ENCODE data around the gene EPPIN.

Gene EPPIN

DNA sequence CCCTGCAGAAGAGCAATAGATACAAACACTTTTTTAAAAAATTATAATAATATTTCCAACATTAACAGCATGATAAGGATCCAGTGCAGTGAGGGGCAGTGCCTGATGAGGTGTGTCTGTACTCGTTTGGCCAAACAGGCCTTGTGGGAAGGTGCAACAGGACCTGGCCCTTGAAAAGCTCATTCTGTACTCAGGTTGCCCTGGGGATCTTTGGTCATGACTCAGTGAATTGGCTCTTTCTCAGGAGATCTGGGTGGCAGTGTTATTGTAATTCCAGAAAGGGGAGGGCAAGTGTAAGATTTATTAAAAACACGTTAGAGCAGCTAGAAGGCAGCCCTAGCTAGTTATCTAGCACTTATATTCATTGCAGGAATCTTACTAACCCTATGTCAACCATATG, 28.9 kb downstream of the EPPIN start:
- Histone ChIP-seq H3K4me1 (no peaks in the 10 kb centered on the region), H3K36me3 (ENCODE audit: control insufficient read depth, insufficient read depth, low read length) (no peaks in the 10 kb centered on the region), H3K4me2 (ENCODE audit: low read length) (no peak overlapping the region), H3K9ac (no peak overlapping the region), H3K27me3 (ENCODE audit: control insufficient read depth, insufficient read depth, low read length) (no peaks in the 10 kb centered on the region), H3K79me2 (no peaks in the 10 kb centered on the region), H3K27ac (no peak overlapping the region), H3K9me3 (ENCODE audit: control insufficient read depth, low read length) (no peaks in the 10 kb centered on the region), H2AFZ (no peak overlapping the region), H3K4me3 (ENCODE audit: low read depth, low read length) (no peak overlapping the region)
- TF ChIP-seq, protein P1, sequence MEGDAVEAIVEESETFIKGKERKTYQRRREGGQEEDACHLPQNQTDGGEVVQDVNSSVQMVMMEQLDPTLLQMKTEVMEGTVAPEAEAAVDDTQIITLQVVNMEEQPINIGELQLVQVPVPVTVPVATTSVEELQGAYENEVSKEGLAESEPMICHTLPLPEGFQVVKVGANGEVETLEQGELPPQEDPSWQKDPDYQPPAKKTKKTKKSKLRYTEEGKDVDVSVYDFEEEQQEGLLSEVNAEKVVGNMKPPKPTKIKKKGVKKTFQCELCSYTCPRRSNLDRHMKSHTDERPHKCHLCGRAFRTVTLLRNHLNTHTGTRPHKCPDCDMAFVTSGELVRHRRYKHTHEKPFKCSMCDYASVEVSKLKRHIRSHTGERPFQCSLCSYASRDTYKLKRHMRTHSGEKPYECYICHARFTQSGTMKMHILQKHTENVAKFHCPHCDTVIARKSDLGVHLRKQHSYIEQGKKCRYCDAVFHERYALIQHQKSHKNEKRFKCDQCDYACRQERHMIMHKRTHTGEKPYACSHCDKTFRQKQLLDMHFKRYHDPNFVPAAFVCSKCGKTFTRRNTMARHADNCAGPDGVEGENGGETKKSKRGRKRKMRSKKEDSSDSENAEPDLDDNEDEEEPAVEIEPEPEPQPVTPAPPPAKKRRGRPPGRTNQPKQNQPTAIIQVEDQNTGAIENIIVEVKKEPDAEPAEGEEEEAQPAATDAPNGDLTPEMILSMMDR (IDR thresholded peaks at IDR 0.05): no peak

DNA sequence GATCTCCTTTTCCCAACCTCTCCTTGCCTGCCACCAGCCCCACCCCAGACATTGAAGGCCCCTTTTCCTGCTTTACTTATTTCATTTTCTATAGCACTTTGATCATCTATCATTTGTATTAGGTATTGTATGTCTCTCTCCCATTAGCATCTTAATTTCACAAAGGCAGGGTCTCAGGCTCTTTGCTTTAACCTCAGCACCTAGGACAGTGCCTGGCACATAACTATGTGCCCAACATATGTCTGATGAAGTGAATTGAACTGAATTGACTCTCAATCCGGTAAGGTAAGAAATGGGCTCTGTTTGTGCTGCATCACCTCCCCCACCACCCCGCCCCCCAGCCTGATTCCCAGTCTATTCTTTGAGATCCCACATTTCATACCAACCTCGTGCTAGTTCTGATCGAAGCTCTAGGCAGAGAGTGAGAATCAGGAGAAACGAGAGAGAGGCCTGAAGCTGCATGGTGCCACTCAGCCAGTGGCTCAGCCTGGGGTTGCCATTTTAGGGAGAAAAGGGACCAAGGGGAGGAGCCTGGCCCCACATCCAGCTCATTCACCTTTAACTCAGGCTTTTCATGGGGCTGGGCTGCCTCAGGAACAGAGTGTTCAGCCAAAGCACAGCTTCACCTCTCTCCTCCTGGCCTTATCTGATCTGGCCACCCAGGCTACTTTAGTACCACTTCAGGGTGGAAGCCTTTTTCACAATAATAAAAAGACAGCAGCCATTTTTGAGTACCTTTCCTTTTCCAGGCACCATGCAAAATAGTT, 31.9 kb downstream of the EPPIN start, which contains the start of gene SPINT3:
SPINT3 (minus strand) TSS at position 476 of the 767 bp plus-strand sequence; CDS start at position 462, 14 bp downstream.
- Histone ChIP-seq H3K36me3 (ENCODE audit: control insufficient read depth, insufficient read depth, low read length) (no peaks in the 10 kb centered on the region), H3K9me3 (ENCODE audit: control insufficient read depth, low read length) (no peaks in the 10 kb centered on the region), H3K9ac (no peak within 1 kb of the TSS), H3K4me2 (ENCODE audit: low read length) (no peak within 1 kb of the TSS), H3K27ac (no peak within 1 kb of the TSS), H2AFZ (peak within 1 kb of the TSS; percentile 35), H3K4me1 (no peaks in the 10 kb centered on the region), H3K27me3 (ENCODE audit: control insufficient read depth, insufficient read depth, low read length) (no peaks in the 10 kb centered on the region), H3K79me2 (no peaks in the 10 kb centered on the region), H3K4me3 (ENCODE audit: low read depth, low read length) (no peak within 1 kb of the TSS)
- TF ChIP-seq, protein P1 (IDR thresholded peaks at IDR 0.05): no peak

DNA sequence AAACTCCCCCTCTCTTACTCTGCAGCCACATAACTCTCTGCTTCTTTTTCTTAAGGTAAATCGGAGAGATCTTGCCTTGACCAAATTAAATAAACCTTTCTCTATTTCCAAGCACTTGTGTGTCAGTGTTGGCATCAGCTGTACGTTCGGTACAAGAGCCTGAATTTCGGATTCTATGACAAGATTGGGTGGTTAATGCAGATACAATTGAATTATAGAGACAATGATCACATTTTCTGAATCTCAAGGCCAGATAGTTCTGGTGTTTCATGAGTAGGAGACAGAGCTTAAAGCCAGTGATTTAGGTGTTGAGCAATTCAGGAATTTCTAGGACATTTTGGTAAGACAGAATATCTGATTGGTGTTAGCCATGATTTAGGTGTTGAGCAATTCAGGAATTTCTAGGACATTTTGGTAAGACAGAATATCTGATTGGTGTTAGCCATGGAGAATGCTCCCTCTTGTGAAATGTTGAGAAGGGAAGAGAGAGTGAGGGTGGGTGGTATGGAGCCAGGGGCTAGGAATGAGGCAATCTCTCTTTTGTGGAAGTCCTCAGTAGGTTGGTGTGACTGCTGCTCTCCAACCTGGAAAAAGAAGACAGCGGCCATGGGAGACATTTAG, 36.8 kb downstream of the EPPIN start:
- H3K4me2 ChIP-seq (ENCODE audit: low read length): no peak overlapping the region
- no peaks in the 10 kb centered on the region for H3K27me3 ChIP-seq (ENCODE audit: control insufficient read depth, insufficient read depth, low read length)
- no peaks in the 10 kb centered on the region for H3K79me2 ChIP-seq
- TF ChIP-seq, protein P1 (IDR thresholded peaks at IDR 0.05): no peak
- no peak overlapping the region for H2AFZ ChIP-seq
- H3K4me1 ChIP-seq: no peaks in the 10 kb centered on the region
- no peaks in the 10 kb centered on the region for H3K36me3 ChIP-seq (ENCODE audit: control insufficient read depth, insufficient read depth, low read length)
- no peak overlapping the region for H3K9ac ChIP-seq
- no peak overlapping the region for H3K4me3 ChIP-seq (ENCODE audit: low read depth, low read length)
- H3K27ac ChIP-seq: no peak overlapping the region
- no peaks in the 10 kb centered on the region for H3K9me3 ChIP-seq (ENCODE audit: control insufficient read depth, low read length)

DNA sequence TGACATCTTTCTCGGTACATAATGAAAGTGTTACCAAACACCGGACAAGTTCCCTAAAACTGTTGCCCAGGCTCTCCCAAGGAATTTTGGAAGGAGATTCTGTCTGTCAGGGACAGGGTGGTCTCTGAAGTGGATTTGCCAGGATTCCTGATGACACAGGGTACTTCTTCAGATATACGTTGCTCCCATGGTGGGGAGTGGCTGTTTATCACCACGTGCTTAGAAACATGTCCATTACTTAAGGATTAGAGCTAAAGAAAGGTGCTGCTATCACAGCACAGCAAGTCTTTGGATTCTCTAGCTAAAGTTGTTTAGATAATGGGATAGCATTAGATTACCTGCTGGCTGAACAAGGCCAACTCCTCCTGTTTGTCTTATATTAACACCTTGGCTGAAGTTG, 38.1 kb downstream of the EPPIN start:
- no peaks in the 10 kb centered on the region for H3K9me3 ChIP-seq (ENCODE audit: control insufficient read depth, low read length)

More for the DNA sequence above, 38.1 kb downstream of the EPPIN start:
- Histone ChIP-seq H3K9ac (no peak overlapping the region), H3K36me3 (ENCODE audit: control insufficient read depth, insufficient read depth, low read length) (no peaks in the 10 kb centered on the region), H3K4me3 (ENCODE audit: low read depth, low read length) (no peak overlapping the region), H3K79me2 (no peaks in the 10 kb centered on the region), H2AFZ (no peak overlapping the region), H3K27me3 (ENCODE audit: control insufficient read depth, insufficient read depth, low read length) (no peaks in the 10 kb centered on the region), H3K27ac (no peak overlapping the region), H3K4me1 (no peaks in the 10 kb centered on the region), H3K4me2 (ENCODE audit: low read length) (no peak overlapping the region)
- TF ChIP-seq, protein P1 (IDR thresholded peaks at IDR 0.05): no peak

Measured in parathyroid adenoma (tissue), 2 donors.